GM23248 (cell line): ENCODE results near the gene KLF18. TPM values are rescaled to one million over a fixed set of nuclear protein-coding genes. Genes with fewer than 3 reads are reported as not detected.
"Not testable (repeated sequence)": the region's sequence is repeated elsewhere in the genome, so short reads cannot be mapped to it uniquely, and the experiment has no call there.

Experiments
- DNase-seq: peaks from one replicate; pipeline ENCODE4 v3.0.0-alpha.2; 2015
- H2AFZ ChIP-seq: fragments of 200-600 bp; sonication (generic); 2 replicates; pipeline ENCODE4 v1.6.1; 2016; ENCODE audit warnings: antibody characterized with exemption
- H3F3A ChIP-seq: fragments of 200-600 bp; sonication (generic); 2 replicates; pipeline ENCODE4 v1.6.1; 2016; ENCODE audit warnings: mild to moderate bottlenecking, antibody characterized with exemption, mixed run types; ENCODE audit not compliant: insufficient read depth
- H3K27ac ChIP-seq: fragments of 200-600 bp; sonication (generic); 2 replicates; pipeline ENCODE4 v1.5.1; 2016; ENCODE audit warnings: mild to moderate bottlenecking
- H3K27me3 ChIP-seq: fragments of 200-600 bp; sonication (generic); replicated peaks from 2 replicates; pipeline ENCODE4 v1.6.1; 2016; ENCODE audit warnings: mild to moderate bottlenecking; ENCODE audit not compliant: insufficient read depth
- H3K36me3 ChIP-seq: fragments of 200-600 bp; sonication (generic); 2 replicates; pipeline ENCODE4 v1.6.1; 2016; ENCODE audit warnings: low read depth, mild to moderate bottlenecking
- H3K4me1 ChIP-seq: fragments of 200-600 bp; sonication (generic); 2 replicates; pipeline ENCODE4 v1.6.1; 2016; ENCODE audit warnings: mild to moderate bottlenecking; ENCODE audit not compliant: insufficient read depth
- H3K4me2 ChIP-seq: fragments of 200-600 bp; sonication (generic); one replicate; pipeline ENCODE4 v1.6.1; 2016; ENCODE audit warnings: mild to moderate bottlenecking; ENCODE audit not compliant: unreplicated experiment
- H3K4me3 ChIP-seq: fragments of 200-600 bp; sonication (generic); 2 replicates; pipeline ENCODE4 v1.5.1; 2016; ENCODE audit warnings: mild to moderate bottlenecking
- H3K79me2 ChIP-seq: fragments of 200-600 bp; sonication (generic); 2 replicates; pipeline ENCODE4 v1.6.1; 2016; ENCODE audit warnings: mild to moderate bottlenecking; ENCODE audit not compliant: insufficient read depth
- H3K9ac ChIP-seq: fragments of 200-600 bp; sonication (generic); 2 replicates; pipeline ENCODE4 v1.6.1; 2016; ENCODE audit warnings: mild to moderate bottlenecking
- H3K9me2 ChIP-seq: fragments of 200-600 bp; sonication (generic); 2 replicates; pipeline ENCODE4 v1.6.1; 2016; ENCODE audit warnings: mixed run types, mild to moderate bottlenecking, moderate library complexity; ENCODE audit not compliant: insufficient read depth
- H3K9me3 ChIP-seq: fragments of 200-600 bp; sonication (generic); one replicate; pipeline ENCODE4 v1.6.1; 2017; ENCODE audit warnings: low read depth
- H4K20me1 ChIP-seq: fragments of 200-600 bp; sonication (generic); 2 replicates; pipeline ENCODE4 v1.6.0; 2016; ENCODE audit not compliant: insufficient read depth
- EZH2 ChIP-seq: fragments of 200-600 bp; sonication (generic); IDR thresholded peaks from 2 replicates; pipeline ENCODE4 v1.6.1; 2018; ENCODE audit warnings: antibody characterized with exemption, mild to moderate bottlenecking; ENCODE audit not compliant: insufficient read depth, poor library complexity, severe bottlenecking
- EZH2phosphoT487 ChIP-seq: fragments of 200-600 bp; sonication (generic); IDR thresholded peaks from 2 replicates; pipeline ENCODE4 v1.6.1; 2018; ENCODE audit warnings: antibody characterized with exemption, moderate library complexity, mild to moderate bottlenecking, low read depth; ENCODE audit not compliant: insufficient read depth
- WGBS, 2 experiments: methylation state at CpG; one replicate each; pipeline ENCODE4 v1.1.6; 2015 to 2017; ENCODE audit warnings: low lambda C conversion rate in 2 of 2, low coverage in 1 of 2; ENCODE audit errors: missing lambda C conversion rate in 2 of 2; 5-methylcytosine and 5-hydroxymethylcytosine counted together
- in situ Hi-C: fragments of 300-500 bp; cut with MboI; formaldehyde crosslinking; loops from 2 replicates; pipeline ENCODE4 v1.15.0; 2020
- polyA plus RNA-seq: library from polyadenylated mRNA; unstranded; fragments of >200 nt; fragmentation: Nextera tagmentation; extraction: Ambion mirVana; gene quantifications from 2 replicates; pipeline ENCODE4 v1.2.1, GENCODE V29; 2016
- total RNA-seq: library from RNA; depleted of rRNA; stranded (reverse); fragments of >200 nt; shearing (Covaris generic); gene quantifications from 2 replicates; pipeline ENCODE4 v1.2.3, GENCODE V29; 2014

Gene KLF18
- total and polyA plus RNA-seq, 2 experiments from 2014 or later: not detected

DNA sequence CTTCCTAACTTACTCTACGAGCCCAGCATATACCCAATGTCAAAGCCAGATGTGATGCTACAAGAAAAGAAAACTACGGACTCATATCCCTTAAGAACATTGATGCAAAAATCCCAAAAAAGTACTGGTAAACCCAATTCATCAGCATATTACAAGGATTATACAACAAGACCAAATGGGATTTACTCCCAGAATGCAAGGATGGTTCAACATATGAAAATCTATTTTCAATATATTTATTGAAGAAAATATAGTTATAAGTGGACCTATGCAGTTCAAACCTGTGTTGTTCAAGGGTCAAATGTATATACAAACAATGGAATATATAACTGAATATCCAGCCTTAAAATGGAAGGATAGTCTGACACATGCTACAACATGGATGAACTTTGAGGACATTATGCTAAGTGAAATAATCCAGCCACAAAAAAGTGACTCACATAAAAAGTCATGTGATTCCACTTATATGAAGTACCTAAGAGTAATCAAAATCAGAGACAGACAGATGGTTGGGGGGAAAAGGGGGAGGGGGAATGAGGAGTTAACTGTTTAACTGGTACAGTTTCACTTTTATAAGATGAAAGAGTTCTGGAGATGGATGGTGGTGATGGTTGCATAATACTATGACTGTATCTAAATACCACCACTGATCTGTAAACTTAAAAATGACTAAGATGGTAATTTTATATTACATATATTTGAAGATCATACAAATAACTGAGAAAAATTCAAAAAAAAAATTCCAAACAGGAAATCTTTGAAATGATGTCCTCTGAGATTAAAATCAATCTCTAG lies 3.7 kb upstream of the KLF18 start:
- in situ Hi-C loops: no loop called here
- Histone ChIP-seq H3K36me3 (no peaks in the 10 kb centered on the region), H3K4me2 (no peak overlapping the region), H3K79me2 (no peaks in the 10 kb centered on the region), H3K27ac (no peak overlapping the region), H3K27me3 (0 out of 2 replicates have a peak, but pooled peaks cover 8% of the 10 kb centered on the region), H4K20me1 (no peaks in the 10 kb centered on the region), H3K4me3 (no peak overlapping the region), H3K4me1 (no peaks in the 10 kb centered on the region), H3K9me3 (peaks cover 6% of the 10 kb centered on the region), H3F3A (no peaks in the 10 kb centered on the region), H3K9me2 (no peaks in the 10 kb centered on the region), H2AFZ (no peak overlapping the region), H3K9ac (no peak overlapping the region)
- TF ChIP-seq EZH2 (no peak), EZH2phosphoT487 (no peak)
- 60 to 76% methylated on average over 2 of the region's 2 CpGs for WGBS, 2 experiments
- peak; percentile 23 for DNase-seq

DNA sequence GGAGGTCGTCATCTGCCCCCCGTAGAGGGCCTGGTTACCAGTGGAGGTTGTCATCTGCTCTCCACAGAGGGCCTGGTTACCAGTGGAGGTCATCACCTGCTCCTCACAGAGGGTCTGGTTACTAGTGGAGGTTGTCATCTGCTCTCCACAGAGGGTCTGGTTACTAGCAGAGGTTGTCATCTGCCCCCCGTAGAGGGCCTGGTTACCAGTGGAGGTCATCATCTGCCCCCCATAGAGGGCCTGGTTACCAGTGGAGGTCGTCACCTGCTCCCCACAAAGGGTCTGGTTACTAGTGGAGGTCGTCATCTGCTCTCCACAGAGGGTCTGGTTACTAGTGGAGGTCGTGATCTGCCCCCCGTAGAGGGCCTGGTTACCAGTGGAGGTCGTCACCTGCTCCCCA lies 1.9 kb downstream of the KLF18 start:
- WGBS, 2 experiments: 48 to 56% methylated on average over 4 to 8 of the region's 8 CpGs
- H3K36me3 ChIP-seq, H3K4me1 ChIP-seq, H4K20me1 ChIP-seq, in situ Hi-C loops, H3F3A ChIP-seq, H3K27me3 ChIP-seq, H3K9me2 ChIP-seq, H3K27ac ChIP-seq, H2AFZ ChIP-seq, H3K79me2 ChIP-seq, H3K9me3 ChIP-seq, DNase-seq, H3K4me2 ChIP-seq, H3K9ac ChIP-seq, H3K4me3 ChIP-seq: not testable (repeated sequence)

DNA sequence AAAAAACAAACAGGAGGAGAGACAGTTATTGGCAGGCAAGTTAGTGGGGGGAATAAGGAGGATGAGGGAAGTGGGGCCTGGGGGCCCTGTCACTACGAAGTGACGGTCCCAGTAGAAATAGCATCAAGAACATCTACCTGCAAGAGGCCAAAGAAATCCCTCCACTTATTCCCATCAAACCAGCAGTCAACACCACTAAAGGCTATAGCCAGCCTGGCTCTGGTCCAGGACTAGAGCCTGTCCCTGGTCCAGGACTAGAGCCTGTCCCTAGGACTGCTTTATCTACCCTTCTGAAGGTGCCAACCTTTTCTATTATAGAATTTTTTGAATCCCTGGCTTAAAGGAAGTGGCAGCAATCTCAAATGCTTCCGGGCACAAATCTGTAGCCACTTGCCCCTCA lies 3.2 kb downstream of the KLF18 start:
- Histone ChIP-seq H3K4me2 (no peak overlapping the region), H3K9me2 (no peaks in the 10 kb centered on the region), H3K79me2 (no peaks in the 10 kb centered on the region), H4K20me1 (no peaks in the 10 kb centered on the region), H3K36me3 (no peaks in the 10 kb centered on the region), H3K9me3 (no peaks in the 10 kb centered on the region), H3K27me3 (no peaks in the 10 kb centered on the region), H3K9ac (no peak overlapping the region), H2AFZ (no peak overlapping the region), H3K27ac (no peak overlapping the region), H3K4me1 (no peaks in the 10 kb centered on the region), H3K4me3 (no peak overlapping the region), H3F3A (no peaks in the 10 kb centered on the region)
- WGBS, 2 experiments: 46 to 67% methylated on average over 3 of the region's 3 CpGs
- in situ Hi-C loops: no loop called here
- no peak for TF ChIP-seq EZH2phosphoT487
- TF ChIP-seq EZH2: no peak
- no peak for DNase-seq

DNA sequence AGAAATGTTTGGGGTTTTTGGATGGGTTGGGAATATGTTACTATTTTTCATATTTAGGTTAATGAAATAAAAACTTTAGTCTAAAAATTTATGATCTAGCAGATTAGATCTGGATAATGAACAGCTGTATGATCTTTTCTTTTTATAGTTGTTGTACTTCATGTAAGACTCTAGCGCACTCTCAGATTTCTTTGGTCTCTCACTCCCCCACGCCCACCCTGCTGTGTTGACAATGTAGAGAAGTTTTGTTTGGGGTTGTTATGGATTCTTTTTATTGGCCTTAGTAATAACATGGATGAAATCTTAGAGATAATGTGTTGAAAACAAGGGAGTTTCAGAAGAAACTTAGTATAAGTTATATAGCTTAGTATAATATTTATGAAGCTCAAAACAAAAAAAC lies 5.5 kb downstream of the KLF18 start:
- 58 to 74% methylated on average over 2 of the region's 2 CpGs for WGBS, 2 experiments

More for the DNA sequence above, 5.5 kb downstream of the KLF18 start:
- in situ Hi-C loops: no loop called here
- no peak for DNase-seq
- Histone ChIP-seq H3K9me2 (no peaks in the 10 kb centered on the region), H3K36me3 (no peaks in the 10 kb centered on the region), H2AFZ (no peak overlapping the region), H3K4me3 (no peak overlapping the region), H4K20me1 (no peaks in the 10 kb centered on the region), H3F3A (no peaks in the 10 kb centered on the region), H3K4me1 (no peaks in the 10 kb centered on the region), H3K9ac (no peak overlapping the region), H3K27ac (no peak overlapping the region), H3K9me3 (no peaks in the 10 kb centered on the region), H3K79me2 (no peaks in the 10 kb centered on the region), H3K27me3 (no peaks in the 10 kb centered on the region), H3K4me2 (no peak overlapping the region)
- TF ChIP-seq EZH2phosphoT487 (no peak), EZH2 (no peak)
